Measurements from ENCODE around the gene GIN1.

DNA sequence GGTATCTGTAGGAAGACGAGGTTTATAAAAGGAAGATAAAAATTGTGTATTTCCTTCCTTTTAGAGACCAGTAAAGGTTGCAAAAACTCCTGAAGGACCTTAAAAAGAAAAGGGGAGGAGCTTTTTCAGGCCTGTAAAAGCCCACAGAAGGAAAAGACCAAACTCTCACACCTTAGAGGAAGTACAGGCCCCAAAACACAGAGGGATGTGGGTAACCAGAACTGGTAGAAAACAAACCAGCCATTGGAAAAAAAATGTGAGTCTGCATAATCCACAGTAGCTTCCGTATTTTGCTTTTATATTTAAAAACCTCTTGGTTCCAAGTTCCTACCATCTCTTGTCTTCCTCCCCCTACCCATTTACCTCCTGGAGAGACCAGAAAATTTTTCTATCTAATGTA, 8.5 kb downstream of the GIN1 start:
- TF ChIP-seq POLR2A (IDR thresholded peaks at IDR 0.05) (no peak), CTCF (IDR thresholded peaks at IDR 0.05) (no peak)

Measured in Peyer's patch (tissue), 4 donors.